B cell (primary cell): ENCODE data around the gene BMP10.

Experiments used
- EZH2 ChIP-seq: IDR thresholded peaks from 2 replicates; pipeline ENCODE4 v1.6.1; 2012; ENCODE audit warnings: borderline replicate concordance, low read depth, mild to moderate bottlenecking, moderate library complexity, low read length; ENCODE audit not compliant: insufficient read depth, poor library complexity, severe bottlenecking
- TF ChIP-seq, protein P1 (sequence below): fragments of 200-600 bp; IDR thresholded peaks from one replicate; pipeline ENCODE4 v1.8.0; 2022; ENCODE audit warnings: antibody characterized with exemption, mild to moderate bottlenecking

DNA sequence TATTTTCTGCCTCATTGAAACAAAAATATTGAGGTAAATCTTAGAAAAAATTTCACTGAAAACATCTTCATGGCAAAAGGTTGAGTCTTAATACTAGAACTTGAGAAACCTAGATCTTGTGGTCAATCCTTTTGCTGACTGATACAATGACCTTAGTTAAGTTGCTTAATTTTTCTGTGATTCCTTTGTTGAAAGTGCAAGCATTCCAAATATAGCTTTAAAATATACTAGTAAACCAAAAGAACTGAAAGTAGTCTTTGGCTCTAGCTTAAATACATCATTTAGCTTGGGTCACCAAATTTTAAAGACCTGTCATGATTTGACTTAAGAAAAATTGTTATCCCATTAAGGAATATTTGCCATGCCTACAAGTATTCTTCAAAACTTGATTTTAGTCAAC is 16.7 kb downstream of the BMP10 start:
- TF ChIP-seq, protein P1, sequence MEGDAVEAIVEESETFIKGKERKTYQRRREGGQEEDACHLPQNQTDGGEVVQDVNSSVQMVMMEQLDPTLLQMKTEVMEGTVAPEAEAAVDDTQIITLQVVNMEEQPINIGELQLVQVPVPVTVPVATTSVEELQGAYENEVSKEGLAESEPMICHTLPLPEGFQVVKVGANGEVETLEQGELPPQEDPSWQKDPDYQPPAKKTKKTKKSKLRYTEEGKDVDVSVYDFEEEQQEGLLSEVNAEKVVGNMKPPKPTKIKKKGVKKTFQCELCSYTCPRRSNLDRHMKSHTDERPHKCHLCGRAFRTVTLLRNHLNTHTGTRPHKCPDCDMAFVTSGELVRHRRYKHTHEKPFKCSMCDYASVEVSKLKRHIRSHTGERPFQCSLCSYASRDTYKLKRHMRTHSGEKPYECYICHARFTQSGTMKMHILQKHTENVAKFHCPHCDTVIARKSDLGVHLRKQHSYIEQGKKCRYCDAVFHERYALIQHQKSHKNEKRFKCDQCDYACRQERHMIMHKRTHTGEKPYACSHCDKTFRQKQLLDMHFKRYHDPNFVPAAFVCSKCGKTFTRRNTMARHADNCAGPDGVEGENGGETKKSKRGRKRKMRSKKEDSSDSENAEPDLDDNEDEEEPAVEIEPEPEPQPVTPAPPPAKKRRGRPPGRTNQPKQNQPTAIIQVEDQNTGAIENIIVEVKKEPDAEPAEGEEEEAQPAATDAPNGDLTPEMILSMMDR, result no peak
- TF ChIP-seq EZH2, result no peak
